ENCODE measurements around the gene CEP72.
"Not testable (repeated sequence)": the region's sequence is repeated elsewhere in the genome, so short reads cannot be mapped to it uniquely, and the experiment has no call there.

The CEP72 gene

DNA sequence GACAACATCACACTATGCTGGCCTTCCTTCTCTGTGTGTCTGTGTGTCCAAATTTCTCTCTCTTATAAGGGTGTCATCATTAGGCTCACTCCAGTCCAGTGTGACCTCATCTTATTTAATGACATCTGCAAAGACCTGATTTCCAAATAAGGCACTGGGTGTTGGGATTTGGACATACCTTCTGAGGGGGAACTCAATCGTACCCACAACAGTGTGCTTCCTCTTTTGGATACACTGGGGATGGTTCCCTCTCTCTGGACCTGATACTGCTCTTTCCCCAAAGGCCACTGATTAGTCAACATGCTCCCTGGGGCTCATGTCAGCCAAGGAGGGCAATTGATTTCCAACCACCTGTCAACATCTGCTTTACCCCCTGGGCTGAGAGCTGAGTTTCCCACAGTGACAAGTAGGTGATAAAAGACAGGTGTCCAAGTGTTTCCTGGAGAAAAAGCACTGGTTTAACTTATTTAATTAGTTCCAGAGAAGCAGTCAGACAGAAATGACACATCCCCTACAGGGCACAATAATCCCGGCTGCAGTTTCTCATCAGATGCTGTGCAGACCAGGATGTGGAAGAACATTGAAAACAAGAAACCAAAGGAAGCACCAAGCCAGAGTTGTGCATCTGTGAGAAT lies 17.8 kb upstream of the CEP72 start:
- H3K27ac ChIP-seq = no peak overlapping the region
- H3K4me3 ChIP-seq = no peak overlapping the region

DNA sequence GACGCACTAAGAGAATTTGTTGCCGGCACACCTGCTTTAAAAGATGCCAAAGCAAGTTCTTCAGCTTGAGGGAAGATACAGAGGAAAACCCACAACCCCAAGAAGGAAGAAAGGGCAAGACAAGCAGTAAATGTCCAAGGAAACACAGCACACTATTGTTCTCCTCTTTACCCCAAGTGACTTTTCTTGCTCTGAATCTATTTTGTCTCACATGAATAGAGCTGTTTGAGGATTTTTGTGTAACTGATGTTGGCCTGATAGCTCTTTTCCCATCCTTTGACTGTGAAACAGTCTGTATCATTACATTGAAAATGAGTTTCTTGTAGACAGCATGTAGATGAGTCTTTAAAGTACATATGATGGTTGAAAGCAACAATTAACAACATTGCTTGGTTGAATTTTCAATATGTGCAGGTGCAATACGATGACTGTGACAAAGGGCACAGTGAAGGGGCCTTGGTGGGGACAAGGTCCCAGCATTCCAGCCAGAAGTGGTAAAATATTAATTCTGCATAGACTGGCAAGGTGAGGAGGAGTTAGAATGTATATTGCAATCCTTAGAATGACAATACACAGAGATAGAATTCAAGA lies 16.8 kb upstream of the CEP72 start:
- H3K27ac ChIP-seq = no peak overlapping the region

DNA sequence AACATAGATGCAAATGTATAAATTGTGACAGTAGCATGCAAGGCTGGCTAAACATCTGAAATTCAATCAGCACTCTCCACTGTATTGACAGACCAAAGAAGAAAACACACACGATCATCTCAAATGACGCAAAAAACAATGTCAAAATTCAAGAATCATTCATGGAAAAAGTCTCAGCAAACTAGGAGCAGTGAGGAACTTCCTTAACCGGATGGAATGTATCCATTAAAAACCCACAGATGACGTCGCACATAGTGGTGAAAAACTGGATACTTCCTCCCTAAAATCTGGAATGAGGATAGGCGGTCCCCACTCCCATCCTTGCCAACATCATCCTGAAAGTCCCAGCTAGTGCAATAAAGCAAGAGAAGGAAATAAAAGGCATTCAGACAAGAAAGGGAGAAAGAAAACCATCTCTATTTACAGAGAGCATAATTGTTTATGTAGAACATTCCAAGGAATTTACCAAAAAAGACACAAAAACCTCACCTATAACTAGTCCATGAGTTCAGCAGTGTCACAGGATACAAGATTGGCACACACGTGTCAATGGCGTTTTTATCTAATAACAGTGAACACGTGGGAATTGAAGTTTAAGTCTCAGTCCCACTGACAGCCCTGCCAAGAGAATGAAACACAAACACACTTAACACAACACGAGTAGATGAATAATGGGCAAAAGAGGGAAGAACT lies 14.1 kb upstream of the CEP72 start:
- no peak overlapping the region for H3K27ac ChIP-seq

More for the DNA sequence above, 16.8 kb upstream of the CEP72 start:
- no peak overlapping the region for H3K4me3 ChIP-seq

GRCh38 chr5:598564-598890 lies 13.6 kb upstream of the CEP72 start:
- no peak overlapping the region for H3K27ac ChIP-seq
- H3K4me3 ChIP-seq = no peak overlapping the region

More for the DNA sequence above, 14.1 kb upstream of the CEP72 start:
- no peak overlapping the region for H3K4me3 ChIP-seq

- Histone ChIP-seq H3K4me3 (no peak overlapping the region), H3K27ac (no peak overlapping the region)
These were observed 11.1 kb upstream of the CEP72 start for GRCh38 chr5:600886-601541.

DNA sequence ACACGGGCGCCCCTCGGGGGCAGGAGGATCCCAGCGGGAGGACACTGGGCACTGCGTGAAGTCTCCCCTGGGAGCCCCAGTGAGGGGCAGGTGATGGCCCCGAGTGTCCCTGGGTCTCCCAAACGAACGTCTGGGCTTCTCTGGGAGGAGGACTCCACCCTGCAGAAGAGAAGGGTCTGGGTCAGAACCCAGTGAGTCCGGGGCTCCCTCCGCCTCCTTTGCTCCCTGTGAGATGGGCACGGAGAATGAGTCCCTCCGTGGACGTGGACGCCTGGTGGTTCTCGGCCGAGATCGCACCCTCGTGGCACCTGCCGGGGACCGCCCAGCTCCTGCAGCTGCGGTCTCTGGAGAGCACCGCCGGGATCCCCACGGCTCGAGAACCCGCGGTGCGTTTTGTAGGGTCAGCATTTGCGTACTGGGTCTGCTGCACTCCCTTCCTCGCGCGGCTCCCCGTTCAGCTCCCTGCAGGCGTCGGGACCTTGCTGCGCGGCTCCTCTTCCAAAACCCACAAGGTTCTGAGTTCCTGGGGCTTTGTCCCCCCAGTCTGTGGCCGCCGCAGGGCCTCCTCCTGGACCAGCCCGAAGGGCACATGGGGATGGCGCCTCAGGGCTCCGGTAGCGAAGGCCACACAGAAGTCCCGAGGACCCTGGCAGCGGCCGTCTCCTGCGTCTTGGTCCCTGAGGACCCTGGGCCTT lies 10.2 kb upstream of the CEP72 start:
- Histone ChIP-seq H3K4me3 (no peak overlapping the region), H3K27ac (no peak overlapping the region)

GRCh38 chr5:602466-603035 lies 9.6 kb upstream of the CEP72 start:
- Histone ChIP-seq H3K27ac (no peak overlapping the region), H3K4me3 (no peak overlapping the region)

DNA sequence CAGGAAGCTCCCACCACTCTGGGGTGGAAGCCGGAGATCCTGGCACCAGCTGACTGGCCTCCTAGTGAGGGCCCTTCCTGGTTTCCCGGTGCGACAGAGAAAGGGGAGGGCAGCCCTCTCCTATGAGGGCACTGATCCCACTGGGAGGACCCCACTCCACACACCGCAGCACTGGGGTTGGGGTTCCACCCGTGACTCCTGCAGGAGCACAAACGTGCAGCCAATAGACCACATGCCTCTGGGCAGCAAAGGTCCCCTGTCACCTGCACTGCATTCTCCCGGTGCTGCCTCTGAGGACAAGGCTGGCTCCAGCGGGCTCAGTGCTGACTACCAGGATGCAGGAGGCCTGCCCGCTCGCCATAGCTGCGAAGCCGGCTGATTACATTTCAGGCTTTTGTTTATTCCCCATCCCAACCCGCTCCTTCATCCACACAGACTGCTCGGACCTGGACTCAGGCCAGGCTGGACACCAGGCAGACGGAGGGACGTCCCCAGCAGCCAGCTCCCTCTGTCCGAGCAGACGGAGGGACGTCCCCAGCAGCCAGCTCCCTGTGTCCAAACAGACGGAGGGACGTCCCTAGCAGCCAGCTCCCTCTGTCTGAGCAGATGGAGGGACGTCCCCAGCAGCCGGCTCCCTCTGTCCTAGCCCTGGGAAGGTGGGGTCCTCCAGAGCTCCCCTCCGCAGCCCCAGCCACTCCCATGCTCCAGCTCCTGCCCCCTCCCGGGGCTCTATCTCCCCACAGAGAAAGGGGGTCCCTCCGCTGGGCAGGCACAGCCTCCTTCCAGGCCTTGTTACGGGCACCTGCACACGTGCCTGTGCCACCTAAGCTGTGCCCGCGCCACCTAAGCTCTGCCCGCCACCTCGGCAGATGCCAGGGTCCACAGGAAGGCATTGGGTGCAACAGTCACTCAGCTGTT lies 8.8 kb upstream of the CEP72 start:
- Histone ChIP-seq H3K27ac (no peak overlapping the region), H3K4me3 (no peak overlapping the region)

DNA sequence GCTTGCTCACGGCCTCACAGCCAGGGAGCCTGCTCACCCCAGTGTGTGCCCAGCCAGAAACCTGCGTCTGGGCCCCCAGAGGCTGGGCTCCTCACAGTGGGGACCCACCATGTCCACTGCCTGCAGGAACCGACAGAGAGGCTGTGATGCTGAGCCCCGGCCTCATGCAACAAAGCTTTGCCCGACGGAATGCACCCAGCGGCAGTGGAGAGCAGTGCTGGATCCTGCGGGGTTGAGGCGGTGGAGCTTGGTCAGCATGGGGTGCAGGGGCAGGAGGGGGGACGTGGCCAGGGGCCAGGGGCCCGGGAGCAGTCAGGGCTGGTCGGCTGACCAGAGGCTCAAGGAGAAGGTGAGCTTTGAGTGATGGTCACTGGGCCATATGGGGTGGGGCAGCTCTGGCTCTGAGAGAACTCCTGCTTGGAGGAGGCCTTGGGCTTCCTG lies 7.7 kb upstream of the CEP72 start:
- H3K27ac ChIP-seq = no peak overlapping the region

GRCh38 chr5:605090-605489 lies 7.0 kb upstream of the CEP72 start:
- H3K27ac ChIP-seq, H3K4me3 ChIP-seq: not testable (repeated sequence)

More for the DNA sequence above, 7.7 kb upstream of the CEP72 start:
- no peak overlapping the region for H3K4me3 ChIP-seq

GRCh38 chr5:606061-606460 lies 6.1 kb upstream of the CEP72 start:
- no peak overlapping the region for H3K4me3 ChIP-seq
- H3K27ac ChIP-seq = no peak overlapping the region

DNA sequence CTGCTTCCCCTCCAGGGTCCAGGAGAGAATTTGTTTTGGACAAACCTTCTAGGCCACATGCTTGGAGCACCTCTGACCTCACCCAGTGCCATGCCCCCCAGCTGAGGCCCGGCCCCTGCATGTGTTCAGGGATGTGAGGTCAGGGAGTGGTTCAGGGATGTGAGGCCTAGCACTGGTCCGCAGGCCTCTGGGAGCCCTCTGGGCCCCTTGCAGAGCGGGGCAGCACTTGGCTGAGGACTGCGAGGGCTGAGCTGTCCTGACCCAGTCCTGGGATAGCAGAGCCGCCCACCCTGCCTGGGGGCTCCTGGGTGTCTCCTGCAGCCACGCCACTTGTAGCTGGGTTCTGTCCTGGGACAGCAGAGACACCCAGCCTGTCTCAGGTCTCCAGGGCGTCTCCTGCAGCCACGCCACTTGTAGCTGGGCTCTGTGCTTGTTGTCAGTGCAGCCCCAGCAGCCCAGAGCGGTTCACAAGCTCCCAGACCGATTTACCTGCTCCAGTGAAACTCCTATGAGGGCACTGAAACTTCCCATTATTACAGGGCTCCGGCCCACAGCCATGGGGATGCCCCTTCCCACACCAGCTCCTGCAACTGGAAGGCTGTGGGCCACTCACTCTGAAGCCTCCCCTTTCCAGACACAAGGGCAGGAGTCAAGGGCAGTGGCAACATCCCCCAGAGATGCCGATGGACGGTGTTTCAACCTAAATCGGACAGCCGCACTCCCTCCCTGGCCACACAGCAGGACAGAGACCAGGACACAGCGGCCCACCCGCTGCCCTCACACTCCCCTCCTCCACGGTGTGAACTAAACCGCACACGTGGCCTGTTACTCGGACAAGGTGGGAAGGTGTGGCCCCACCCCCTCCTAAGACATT lies 5.4 kb upstream of the CEP72 start:
- Histone ChIP-seq H3K4me3 (no peak overlapping the region), H3K27ac (no peak overlapping the region)

GRCh38 chr5:607541-608428 lies 4.4 kb upstream of the CEP72 start:
- Histone ChIP-seq H3K4me3 (no peak overlapping the region), H3K27ac (no peak overlapping the region)

DNA sequence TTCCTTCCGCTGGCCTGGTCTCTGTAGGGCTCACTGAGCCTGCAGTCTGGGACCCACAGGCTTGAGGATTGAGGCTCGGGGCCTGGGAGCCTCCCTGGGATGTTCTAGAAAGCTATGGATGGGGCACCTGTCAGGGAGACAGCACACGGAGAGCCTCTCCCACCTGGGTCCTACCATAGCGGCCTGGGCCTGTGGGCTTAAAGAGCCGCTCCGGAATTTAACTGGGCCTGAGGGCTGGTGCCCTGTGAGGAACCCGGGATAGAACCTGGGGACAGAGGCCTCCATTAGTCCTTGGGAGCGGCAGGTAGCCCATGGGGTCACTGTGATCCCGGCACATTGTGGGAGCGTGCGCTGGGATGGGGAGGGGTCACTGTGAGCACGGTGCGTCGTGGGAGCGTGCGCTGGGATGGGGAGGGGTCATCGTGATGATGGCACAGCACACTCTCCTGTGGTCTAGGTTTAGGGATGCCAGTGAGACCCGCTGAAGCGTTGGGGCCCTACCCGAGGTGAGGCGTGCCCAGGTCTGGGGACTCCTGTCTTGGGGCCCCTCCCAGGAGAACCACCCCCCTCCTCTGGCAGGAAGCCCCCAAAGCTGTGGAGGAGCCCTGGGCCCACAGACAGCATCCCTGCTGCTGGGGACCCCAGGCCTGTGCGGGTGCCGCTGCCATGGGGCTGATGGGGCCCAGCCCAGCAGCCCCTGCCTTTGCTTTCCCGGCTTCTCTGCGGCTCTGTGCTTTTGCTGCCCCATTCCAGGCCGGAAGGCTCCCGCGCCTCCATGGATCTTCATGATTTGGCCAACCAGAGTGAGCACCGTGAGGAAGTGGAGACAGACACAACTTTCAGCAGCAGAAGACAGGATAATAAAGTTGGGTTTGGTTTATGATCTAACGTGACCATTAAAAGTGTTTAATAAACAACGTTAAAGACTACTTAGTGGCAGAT lies 3.4 kb upstream of the CEP72 start:
- H3K4me3 ChIP-seq = no peak overlapping the region

GRCh38 chr5:609506-609905 lies 2.6 kb upstream of the CEP72 start:
- Histone ChIP-seq H3K27ac (no peak overlapping the region), H3K4me3 (no peak overlapping the region)

More for the DNA sequence above, 3.4 kb upstream of the CEP72 start:
- no peak overlapping the region for H3K27ac ChIP-seq

All from skin epidermis (tissue), 12 donors.